Left hindlimb (tissue), 1 donor: ENCODE results near the gene IBA57.

Experiments
- DNase-seq: peaks from one replicate; pipeline ENCODE4 v3.0.0-alpha.2; 2018

Gene IBA57

DNA sequence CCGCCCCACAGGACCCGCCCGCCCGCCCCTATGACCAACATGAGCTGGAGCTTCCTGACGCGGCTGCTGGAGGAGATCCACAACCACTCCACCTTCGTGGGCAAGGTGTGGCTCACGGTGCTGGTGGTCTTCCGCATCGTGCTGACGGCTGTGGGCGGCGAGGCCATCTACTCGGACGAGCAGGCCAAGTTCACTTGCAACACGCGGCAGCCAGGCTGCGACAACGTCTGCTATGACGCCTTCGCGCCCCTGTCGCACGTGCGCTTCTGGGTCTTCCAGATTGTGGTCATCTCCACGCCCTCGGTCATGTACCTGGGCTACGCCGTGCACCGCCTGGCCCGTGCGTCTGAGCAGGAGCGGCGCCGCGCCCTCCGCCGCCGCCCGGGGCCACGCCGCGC lies 7.9 kb upstream of the IBA57 start:
- DNase-seq = no peak

DNA sequence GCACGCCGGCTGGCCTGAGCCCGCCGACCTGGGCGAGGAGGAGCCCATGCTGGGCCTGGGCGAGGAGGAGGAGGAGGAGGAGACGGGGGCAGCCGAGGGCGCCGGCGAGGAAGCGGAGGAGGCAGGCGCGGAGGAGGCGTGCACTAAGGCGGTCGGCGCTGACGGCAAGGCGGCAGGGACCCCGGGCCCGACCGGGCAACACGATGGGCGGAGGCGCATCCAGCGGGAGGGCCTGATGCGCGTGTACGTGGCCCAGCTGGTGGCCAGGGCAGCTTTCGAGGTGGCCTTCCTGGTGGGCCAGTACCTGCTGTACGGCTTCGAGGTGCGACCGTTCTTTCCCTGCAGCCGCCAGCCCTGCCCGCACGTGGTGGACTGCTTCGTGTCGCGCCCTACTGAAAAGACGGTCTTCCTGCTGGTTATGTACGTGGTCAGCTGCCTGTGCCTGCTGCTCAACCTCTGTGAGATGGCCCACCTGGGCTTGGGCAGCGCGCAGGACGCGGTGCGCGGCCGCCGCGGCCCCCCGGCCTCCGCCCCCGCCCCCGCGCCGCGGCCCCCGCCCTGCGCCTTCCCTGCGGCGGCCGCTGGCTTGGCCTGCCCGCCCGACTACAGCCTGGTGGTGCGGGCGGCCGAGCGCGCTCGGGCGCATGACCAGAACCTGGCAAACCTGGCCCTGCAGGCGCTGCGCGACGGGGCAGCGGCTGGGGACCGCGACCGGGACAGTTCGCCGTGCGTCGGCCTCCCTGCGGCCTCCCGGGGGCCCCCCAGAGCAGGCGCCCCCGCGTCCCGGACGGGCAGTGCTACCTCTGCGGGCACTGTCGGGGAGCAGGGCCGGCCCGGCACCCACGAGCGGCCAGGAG lies 7.2 kb upstream of the IBA57 start:
- DNase-seq = peak; percentile 30

DNA sequence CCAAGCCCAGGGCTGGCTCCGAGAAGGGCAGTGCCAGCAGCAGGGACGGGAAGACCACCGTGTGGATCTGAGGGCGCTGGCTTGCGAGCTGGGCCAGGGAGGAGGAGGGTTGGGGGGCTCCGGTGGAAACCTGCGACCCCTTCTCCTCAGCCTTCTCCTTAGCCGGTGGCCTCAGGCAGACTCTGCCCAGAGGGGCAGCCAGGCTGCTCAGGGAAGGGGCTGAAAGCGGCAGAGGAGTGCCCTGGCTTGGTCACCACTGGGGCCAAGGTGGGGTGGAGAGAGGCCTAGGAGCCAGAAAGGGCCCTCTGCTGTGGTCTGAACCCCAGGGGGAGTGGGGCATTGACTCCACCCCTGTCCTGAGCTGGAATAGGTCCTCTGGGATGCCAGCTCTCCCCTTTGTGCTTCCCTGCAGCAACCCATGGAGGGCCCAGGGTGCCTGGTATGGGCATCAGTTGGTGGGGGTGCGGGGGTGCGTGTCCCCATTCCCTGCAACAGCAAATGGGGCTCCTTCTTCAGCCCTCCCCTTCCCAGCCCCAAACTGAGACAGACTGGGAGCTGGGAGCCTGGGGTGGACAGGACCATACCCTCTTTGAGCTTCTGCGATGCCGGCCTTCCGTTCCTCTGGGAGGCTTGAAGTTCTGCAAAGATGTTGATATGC lies 6.5 kb upstream of the IBA57 start:
- DNase-seq = peak; percentile 25

DNA sequence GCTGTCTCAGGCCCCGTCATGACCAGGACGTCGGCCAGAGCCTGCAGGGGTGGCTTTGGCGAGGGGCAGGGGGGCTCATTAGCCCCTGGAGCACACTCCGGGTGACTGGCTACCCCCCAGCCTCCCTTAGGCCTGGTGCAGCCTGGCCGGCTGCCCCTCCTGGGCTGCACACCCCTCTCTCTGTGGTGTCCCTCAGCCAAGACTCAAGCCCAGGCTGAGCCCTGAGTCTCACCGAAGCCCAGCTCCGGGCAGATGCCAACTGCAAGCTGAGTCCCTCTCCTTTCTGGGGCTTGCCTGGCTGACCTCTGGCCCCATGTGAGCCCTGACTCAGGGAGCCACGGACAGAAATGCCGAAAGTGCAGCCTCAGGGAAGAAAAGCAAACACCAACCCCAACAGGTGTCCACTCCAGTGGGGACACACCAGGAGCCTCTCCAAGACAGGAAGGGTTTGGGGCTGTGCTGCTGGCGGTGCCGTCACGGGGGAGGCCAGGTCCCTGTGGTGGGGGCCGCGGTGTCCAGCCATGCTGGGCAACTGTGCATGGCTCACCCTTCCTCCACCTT lies 5.3 kb upstream of the IBA57 start:
- DNase-seq = peak; percentile 22

DNA sequence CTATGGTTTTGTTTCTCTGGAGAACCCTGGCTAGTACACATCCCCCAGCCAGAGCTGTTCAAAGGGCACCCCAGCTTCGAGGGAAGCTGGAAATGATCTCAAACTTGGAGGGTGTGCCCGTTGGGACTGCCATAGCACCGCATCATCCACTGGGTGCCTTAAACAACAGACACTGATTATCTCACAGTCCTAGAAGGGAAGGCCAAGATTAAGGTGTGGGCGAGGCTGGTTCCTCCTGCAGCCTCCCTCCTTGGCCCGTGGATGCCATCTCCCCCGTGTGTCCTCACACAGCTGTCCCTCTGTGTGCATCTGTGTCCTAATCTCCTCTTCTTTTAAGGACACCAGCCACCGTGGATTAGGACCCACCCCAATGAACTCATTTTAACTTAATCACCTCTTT lies 4.2 kb upstream of the IBA57 start:
- DNase-seq = peak; percentile 25

DNA sequence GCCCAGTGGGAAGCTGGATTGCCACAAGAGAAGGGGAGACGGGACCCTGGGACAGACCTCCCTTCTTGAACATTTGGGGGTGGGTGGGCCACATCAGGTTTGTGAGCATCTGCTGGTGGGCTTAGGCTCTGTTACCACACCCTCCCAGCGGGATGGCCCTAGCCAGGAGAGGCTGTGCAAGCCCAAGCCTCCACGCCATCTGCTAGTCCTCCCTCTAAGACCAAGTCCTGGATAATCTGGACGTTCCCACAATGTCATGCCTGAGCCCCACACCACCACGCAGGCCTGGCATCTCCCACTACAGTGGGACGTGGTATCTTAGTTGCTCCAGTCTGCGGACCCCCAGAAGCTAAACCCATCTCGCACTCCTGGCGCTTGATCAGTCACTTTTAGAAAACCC lies 3.7 kb upstream of the IBA57 start:
- no peak for DNase-seq

DNA sequence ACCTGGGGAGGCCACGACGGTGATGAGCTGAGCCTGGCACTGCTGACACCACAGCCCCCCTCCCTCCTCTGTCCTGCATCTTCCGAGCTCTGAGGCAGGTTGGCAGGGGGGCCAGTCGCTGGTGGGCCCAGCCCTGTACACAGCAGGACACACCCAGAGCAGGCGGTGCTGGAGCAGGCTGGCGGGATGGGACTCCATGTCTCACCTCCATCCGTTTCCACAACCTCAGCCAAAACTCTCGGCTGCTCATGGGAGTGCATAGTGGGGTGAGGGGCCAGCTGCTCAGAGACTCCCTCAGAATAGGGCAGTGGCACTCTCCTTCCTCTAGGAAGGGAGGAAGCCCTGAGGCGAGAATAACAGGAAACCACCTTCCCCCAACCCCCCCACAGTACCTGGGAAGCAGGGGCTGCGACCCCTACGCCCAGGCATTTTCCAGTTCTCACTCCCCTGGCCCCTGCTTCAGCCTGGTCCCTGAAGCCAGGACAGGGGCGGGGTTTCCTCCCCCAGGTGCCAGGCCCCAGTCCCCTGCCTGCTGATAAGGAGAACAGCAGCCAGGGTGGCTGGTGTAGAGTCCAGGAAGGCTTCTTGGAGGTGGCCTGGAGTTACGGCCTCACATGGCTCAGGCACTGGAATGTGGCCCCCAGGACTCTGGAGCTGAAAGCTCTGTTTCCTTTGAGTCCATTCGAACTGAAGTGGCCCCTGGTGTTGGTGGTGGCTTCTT lies 3.2 kb upstream of the IBA57 start:
- peak; percentile 70 for DNase-seq

DNA sequence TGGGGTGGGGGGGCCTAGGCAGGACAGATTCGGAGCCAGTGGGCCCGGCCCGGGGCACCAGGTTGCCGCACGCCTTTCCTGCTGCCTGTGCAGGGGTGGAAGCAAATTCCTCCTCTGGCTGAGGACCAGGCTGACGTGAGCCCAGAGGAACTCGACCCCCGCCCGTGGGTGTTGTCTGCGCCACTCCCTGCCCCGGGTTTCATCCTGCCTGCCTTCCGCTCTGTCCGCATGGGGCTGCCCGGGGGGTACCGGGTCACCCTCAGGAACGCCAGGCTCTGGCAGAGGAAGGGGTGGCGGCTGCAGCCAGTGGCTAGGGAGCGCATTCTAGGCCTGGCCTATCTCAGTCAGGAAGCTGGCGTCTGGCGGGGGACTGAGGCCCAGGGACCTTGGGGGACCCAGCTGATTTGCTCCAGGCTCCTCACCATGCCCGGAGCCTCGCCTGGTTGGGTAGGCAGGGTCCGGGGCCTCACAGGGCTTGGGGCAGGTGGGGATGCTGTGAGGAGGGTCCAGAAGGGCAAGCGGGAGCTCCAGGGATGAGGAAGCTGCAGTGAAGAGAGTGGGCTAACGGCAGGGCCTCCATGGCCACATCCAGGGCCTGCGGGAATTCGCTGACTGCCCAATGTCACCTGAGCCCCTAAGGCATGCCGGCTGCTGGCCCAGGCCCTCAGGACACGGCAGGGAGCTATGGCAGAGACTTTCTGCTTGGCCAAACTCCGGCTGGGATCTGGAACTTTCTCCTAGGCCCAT lies 2.4 kb upstream of the IBA57 start:
- no peak for DNase-seq

DNA sequence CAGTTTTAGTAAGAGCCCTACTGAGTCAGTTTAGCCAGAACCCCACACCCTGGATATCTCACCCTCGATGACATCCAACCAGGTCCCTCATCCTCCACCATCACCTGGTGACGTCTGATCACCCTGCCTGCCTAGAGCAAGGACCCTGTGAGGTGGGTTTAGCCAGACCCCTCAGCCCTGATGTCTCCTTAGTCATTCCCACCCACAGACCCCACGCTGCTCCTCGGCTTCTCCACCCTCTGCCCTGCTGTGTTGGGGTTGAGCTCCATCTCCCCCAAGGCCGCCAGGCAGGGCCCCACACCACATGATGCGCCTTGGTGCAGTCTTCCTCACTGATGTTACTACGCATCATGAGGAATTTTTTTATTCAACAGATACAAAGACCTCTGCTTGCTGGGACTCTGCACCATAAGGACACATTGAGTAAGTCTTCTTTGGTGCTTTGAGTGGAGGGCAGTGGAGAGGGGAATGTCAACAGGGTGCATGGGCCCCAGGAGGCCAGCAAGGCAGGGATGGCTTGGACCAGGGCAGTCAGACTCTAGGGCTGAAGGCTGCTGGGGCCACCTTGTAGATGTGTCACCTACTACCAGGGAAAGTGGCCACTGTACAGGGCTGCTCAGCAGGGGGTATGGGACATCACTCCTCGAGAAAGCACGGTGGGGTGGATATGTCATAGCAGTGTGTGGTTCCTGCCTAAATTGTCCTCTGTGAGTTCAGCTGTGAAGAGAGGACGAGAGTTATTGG lies 1.7 kb upstream of the IBA57 start:
- peak; percentile 28 for DNase-seq

DNA sequence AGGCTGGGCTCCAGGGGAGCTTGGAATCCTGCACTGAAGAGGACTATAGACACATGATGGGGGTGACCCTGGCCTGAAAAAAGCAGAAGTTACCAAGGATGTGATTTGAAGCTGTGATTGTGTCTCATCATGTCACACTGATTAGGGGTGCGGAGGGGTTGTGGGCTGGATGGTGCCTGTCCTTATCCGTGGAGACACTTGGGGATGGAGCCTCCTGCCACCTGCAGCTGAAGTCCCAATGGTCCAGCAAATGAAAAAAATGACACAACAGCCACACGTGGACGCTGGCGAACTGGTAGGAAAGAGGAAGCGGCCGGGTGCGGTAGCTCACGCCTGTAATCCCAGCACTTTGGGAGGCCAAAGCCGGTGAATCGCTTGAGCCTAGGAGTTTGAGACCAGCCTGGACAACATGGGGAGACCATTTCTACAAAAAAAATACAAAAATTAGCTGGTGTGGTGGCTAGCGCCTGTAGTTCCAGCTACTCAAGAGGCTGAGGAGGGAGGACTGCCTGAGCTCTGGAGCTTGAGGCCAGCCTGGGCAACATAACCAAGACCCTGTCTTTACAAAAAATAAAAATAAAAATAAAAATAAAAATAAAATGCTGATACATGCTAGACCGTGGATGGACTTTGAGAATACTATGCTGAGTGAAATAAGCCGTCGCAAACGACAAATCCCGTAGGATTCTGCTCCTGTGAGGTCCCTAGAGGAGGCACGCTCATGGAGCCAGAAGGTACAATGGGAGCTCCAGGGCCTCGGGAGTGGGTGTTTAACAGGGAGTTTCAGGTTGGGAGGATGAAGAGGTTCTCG lies 838 bp upstream of the IBA57 start:
- peak; percentile 38 for DNase-seq

DNA sequence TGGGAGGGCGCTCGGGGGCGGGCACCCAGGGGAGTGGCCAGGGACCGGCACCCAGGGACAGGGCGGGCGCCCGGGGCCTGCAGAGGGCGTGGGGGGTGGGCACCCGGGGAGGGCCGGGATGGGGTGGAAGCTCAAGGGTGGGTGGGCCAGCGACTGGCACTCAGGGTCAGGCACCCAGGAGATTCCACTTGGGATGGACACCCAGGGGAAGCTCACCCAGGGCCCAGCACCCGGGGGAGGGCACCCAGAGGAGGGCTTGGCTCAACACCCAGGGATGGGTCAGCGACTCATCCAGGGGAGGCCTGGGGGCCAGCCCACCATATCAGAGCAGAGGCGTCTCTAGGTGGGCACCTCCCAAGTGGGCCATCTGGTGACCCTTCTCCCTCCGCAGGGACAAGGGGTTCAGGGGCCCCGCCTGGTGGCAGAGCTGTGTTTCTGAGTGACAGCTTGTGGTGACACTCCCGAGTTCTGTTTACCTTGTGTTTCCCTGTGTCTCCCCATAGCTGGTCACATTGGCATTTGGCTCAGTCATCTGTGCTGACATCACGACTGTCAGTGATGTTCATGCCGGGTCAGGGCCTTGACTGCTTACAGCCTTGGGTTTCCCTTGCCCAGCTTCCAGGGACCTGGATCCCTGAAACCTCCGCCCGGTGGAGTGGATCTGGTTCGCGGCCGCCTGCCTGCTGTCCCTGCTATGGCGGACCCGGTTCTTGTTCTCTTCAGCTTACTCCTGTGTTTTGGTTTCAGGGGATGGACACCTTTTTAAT lies 749 bp downstream of the IBA57 start:
- peak; percentile 79 for DNase-seq

DNA sequence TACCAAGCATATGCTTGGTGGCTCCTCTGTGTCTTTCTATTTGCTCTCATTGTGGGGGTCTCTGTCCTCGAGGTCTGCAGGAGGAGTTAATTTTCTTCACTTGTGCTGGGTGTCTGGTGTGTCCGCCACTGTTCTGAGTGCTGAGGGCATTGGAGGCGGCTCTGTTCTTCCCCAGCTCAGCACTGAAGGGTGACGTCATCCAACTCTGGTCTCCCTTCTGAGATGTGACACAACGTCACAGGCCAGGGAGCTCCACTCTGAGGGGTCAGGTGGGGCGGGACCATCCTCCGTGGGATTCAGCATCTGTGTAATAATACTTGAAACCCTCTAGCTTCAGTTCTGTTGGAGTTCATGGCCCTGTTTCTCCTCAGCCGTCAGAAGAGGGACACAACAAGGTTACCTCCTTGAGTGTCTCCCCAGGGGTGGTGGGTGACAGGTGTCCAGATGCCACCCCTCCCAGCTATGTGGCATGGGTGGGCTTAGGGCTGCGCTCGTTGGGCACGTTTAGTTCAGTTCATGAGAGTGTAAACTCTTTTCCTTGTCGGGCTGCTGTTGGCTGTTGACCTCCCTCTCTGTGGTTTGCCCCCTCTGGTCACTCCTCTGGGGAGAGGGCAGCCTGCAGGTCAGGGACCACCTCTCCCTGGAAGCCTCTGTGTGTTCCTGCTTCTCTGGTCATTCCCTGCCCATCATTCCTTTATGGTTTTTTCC lies 3.1 kb downstream of the IBA57 start:
- DNase-seq = peak; percentile 23

DNA sequence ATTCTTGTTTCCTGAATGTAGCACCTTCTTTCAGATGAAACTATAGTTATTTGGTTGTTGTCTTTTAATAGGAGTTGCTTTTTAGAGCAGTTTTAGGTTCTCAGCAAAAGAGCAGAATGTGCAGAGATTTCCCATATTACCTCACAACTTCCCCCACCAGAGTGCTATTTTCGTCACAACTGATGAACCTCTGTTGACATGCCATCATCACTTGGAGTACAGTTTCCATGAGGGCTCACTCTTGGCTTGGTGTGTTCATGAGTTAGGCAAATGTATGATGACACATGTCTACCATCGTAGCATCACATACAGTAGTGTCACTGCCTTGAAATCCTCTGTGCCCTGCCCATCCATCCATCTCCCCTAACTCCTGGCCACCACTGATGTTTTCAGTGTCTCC lies 3.7 kb downstream of the IBA57 start:
- DNase-seq = no peak

DNA sequence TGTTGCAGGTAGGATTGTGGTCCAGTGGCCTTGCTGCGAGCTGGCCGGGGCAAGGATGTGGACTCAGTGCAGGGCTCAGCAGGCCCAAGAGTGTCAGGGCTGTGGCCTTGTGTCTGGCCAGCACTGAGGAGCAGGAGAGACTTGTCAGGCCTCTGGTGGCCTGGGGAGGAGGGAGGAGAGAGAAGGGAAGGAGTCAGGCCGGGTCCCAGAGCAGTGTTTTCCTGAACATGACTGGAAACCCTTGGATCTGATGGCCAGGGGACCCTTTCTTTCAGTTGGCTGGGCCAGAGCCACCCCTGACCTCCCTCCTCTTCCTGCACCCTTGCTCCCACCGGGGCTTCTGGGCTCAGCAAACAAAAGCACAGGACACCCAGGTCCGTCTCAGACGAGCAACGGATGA lies 5.1 kb downstream of the IBA57 start:
- DNase-seq = no peak

DNA sequence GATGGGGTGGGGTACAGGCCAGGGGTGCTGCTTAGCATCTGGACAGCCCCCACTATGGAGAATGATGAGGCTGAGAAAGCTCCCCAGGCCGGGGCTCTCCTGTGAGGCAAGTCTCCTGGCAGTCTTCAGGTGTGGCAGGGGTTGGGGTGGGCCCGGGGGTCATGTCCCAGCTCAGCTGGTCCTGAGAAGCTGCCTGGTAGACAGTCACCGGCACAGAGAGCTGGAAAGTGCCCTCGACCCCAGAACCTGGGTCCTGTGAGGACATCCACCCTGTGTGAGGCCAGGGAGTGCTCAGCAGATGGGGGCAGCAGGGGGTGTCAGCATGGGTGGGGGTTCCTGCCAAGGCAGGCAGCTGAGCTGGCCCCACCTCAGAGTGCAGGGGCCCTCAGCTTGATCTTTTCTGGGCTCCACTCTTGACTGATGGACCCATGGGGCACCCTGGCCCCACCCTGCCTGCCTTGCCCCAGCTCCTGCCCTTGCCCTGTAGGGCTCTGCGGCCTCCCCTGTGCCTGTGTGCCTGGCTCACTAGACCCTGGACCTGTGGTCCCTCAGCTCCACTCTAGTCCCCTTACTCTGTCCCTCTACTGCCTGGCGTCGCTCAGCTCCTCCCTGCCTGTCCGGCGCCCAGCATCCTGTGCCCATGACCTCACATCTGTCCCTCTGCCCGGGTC lies 5.8 kb downstream of the IBA57 start:
- DNase-seq = peak; percentile 28

DNA sequence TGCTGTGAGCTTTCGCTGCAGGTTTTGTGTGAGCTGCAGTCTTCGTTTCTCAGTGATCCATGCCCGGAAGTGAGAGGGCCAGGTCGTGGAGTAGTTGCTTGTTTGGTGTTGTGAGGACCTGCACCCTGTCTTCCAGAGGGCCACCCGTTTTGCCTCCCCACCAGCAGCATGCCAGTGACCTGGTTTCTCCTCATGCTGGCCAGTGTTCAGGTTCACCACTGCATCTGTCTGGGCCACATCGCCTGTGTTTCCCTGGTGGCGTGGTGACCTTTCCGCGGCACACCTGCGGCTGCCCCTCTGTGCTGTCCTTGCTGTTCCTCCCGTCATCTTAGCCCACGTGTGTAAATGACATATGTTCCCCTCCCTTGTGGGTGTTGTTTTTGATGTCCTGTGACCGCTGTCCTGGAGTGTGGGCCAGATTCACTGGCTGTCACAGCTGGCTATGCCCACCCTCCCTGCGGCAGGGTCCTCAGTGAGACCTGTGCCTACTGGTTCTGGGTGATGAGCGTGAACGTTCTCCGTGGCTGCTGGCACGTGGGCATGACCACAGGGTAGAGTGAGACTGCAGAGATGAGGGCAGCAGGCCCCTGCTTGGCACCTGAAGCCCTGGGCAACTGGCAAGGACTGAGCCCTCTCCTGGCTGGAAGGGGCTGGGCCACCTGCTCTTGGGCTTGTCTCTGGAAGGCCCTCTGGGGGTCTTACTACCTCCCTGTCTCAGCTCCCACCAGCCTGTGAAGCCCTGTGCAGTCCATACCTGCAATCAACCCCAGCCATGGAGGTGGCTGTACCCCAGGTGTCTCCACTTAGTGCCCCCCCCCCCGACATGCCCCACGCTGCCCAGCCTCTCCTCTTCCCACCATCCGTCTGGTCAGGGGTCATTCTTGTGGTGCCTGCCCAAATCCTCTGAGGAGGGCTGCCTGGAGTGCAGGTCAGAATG lies 7.3 kb downstream of the IBA57 start:
- peak; percentile 25 for DNase-seq

DNA sequence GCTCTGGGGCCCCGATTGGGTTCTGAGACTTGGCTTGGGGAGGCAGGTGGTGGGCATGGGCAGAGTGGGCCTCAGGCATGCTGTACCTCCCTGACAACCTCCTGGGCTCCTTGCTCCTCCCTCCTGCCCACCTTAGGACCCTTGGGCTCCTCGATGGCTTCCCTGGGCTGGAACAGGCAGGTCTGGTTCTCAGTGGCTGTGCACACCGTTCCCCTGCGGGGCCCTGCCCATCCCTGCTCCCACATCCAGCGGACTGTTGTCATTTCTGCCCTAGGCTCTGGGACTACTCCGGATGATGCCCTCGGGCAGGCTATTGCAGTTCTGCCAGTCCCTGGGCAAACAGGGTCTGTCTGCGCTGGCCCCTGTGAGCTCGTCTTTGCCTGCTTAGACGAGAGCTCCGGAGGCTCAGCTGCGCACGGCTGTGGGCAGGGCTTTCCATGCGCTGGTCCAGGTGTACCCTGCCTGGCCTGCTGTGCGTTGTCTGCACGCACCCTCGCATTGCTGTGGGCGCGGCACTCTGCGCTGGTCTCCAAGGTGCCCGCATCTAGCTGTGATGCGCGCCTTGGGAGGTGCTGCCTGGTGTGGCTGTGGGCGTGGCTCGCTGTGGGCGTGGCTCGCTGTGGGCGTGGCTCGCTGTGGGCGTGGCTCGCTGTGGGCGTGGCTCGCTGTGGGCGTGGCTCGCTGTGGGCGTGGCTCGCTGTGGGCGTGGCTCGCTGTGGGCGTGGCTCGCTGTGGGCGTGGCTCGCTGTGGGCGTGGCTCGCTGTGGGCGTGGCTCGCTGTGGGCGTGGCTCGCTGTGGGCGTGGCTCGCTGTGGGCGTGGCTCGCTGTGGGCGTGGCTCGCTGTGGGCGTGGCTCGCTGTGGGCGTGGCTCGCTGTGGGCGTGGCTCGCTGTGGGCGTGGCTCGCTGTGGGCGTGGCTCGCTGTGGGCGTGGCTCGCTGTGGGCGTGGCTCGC lies 8.2 kb downstream of the IBA57 start:
- peak; percentile 26 for DNase-seq
